Vagina (tissue), 2 donors: ENCODE data around the gene BACH1. TPM values are rescaled to one million over a fixed set of nuclear protein-coding genes. Genes with fewer than 3 reads are reported as not detected.

Experiments
- DNase-seq, 2 donors: peaks; one replicate each; pipeline ENCODE4 v3.0.0-alpha.2; 2017; ENCODE audit errors: extremely low spot score in 2 of 2
- H3K27ac ChIP-seq: fragments of 200-600 bp; sonication (generic); one replicate; pipeline ENCODE4 v1.5.1; 2019
- H3K27me3 ChIP-seq: fragments of 200-600 bp; sonication (generic); one replicate; pipeline ENCODE4 v1.5.1; 2019
- H3K36me3 ChIP-seq, 2 donors: fragments of 200-600 bp; sonication (generic); one replicate each; pipeline ENCODE4 v1.5.1; 2017 to 2019
- H3K4me1 ChIP-seq: fragments of 200-600 bp; sonication (generic); one replicate; pipeline ENCODE4 v1.5.1; 2019
- H3K4me3 ChIP-seq, 2 donors: fragments of 200-600 bp; sonication (generic); 1 replicate in 1 of 2; 2 replicates in 1 of 2; pipeline ENCODE4 v1.5.1; 2016 to 2019
- H3K9me3 ChIP-seq: fragments of 200-600 bp; sonication (generic); one replicate; pipeline ENCODE4 v1.5.1; 2019
- POLR2A ChIP-seq, 2 donors: fragments of 450-650 bp; IDR thresholded peaks; one replicate each; pipeline ENCODE4 v1.6.1; 2017; ENCODE audit warnings: antibody characterized with exemption in 2 of 2, mild to moderate bottlenecking in 2 of 2, moderate library complexity in 2 of 2
- POLR2AphosphoS5 ChIP-seq, 2 donors: sonication (generic); formaldehyde crosslinking; IDR thresholded peaks; one replicate each; pipeline ENCODE4 v1.9.0; 2017; ENCODE audit warnings: antibody characterized with exemption in 2 of 2, mild to moderate bottlenecking in 2 of 2, low read depth in 1 of 2; ENCODE audit not compliant: insufficient read depth in 1 of 2
- intact Hi-C: fragments of 100-400 bp; cut with DNase I; formaldehyde crosslinking; loops from one replicate; pipeline ENCODE4 v1.15.1; 2023
- total RNA-seq: library from RNA; depleted of rRNA; stranded (reverse); fragments of >200 nt; gene quantifications from one replicate; pipeline ENCODE4 v1.2.3, GENCODE V29; 2016
- TF ChIP-seq, protein P1 (sequence below), 3 experiments: fragments of 450-650 bp in 2 of 3; fragments of 200-600 bp in 1 of 3; sonication (generic) in 1 of 3; IDR thresholded peaks; one replicate each; pipeline ENCODE4 v1.5.1; 2017 to 2019; ENCODE audit warnings: antibody characterized with exemption in 3 of 3, mild to moderate bottlenecking in 2 of 3, moderate library complexity in 2 of 3

Gene BACH1
- total RNA-seq, 1 donor from 2014 or later: 33.1 TPM

DNA sequence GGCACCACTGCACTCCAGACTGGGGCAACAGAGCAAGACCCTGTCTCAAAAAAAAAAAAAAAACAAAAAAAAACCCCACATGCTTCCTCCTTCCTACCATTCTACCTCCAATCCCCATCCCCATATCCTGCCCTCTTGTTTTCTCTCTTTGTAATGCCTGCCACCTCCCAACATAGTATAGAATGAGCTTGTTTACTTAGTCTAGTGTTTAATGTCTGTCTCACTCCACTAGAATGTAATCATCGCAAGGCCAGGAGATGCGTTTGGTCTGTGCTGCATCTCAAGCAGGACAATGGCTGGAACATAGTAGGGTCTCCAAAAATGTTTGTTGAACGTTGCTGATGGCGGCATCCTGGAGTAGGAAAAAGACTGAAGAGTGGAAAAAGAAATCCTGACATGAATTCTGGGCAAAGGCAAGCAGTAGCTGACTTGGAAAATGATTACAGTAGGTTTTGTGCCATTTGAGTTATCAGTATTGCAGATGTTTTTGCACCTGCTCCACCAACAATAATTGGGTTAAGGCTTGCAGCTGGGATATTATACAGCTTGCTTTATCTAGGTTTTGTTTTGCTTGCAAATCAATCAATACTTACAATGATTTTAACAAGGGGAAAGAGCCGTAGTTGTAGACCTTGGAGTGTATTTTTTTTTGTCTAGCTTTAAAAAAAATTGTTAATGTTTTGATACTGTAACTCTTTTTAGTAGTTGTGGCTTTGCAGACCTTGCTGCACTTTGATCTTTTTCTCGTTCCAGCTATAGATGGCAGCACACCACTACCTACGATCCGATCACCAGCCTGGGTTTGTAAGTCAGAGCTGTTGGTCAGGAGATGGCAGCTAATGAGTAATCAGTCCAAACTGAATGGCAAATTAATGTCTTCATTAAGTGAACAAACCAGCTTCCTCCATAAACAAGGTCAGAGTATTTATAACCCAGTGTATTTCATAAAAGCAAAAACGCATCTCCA lies 62.4 kb downstream of the BACH1 start:
- DNase-seq: peak in 1 of 2 donors; percentile 37
- no peak overlapping the region for H3K4me3 ChIP-seq
- H3K27ac ChIP-seq: no peak overlapping the region
- intact Hi-C loops: no loop called here
- TF ChIP-seq POLR2AphosphoS5 (IDR thresholded peaks at IDR 0.05; ENCODE audit: insufficient read depth in 1 of 2, low read depth in 1 of 2): no peak
- TF ChIP-seq POLR2A (IDR thresholded peaks at IDR 0.05): no peak
- TF ChIP-seq, protein P1, sequence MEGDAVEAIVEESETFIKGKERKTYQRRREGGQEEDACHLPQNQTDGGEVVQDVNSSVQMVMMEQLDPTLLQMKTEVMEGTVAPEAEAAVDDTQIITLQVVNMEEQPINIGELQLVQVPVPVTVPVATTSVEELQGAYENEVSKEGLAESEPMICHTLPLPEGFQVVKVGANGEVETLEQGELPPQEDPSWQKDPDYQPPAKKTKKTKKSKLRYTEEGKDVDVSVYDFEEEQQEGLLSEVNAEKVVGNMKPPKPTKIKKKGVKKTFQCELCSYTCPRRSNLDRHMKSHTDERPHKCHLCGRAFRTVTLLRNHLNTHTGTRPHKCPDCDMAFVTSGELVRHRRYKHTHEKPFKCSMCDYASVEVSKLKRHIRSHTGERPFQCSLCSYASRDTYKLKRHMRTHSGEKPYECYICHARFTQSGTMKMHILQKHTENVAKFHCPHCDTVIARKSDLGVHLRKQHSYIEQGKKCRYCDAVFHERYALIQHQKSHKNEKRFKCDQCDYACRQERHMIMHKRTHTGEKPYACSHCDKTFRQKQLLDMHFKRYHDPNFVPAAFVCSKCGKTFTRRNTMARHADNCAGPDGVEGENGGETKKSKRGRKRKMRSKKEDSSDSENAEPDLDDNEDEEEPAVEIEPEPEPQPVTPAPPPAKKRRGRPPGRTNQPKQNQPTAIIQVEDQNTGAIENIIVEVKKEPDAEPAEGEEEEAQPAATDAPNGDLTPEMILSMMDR (IDR thresholded peaks at IDR 0.05): no peak
- H3K9me3 ChIP-seq: no peaks in the 10 kb centered on the region
- H3K36me3 ChIP-seq: no peaks in the 10 kb centered on the region
- H3K27me3 ChIP-seq: no peaks in the 10 kb centered on the region
- no peaks in the 10 kb centered on the region for H3K4me1 ChIP-seq

DNA sequence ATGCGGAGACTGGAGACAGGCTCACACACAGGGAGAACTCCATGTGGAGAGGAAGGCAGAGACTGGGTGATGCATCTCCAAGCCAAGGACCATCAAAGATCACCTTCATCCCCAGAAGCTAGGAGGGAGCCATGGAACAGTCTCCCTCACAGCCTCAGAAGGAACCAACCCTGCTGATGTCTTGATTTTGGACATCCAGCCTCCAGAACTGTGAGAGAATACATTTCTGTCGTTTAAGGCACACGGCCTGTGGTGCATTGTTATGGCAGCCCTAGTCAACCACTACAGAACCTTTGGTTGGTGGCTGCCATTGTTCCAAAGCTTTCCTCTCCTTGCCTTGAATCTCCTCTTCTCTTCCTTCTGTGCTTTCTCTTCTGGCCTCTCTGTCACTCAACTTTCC lies 64.0 kb downstream of the BACH1 start:
- no peaks in the 10 kb centered on the region for H3K4me1 ChIP-seq
- DNase-seq: peak in 1 of 2 donors; percentile 67
- H3K27ac ChIP-seq: no peak overlapping the region
- H3K4me3 ChIP-seq: no peak overlapping the region
- H3K9me3 ChIP-seq: no peaks in the 10 kb centered on the region
- H3K36me3 ChIP-seq: no peaks in the 10 kb centered on the region
- TF ChIP-seq POLR2AphosphoS5 (IDR thresholded peaks at IDR 0.05; ENCODE audit: insufficient read depth in 1 of 2, low read depth in 1 of 2) (no peak), POLR2A (IDR thresholded peaks at IDR 0.05) (no peak)
- TF ChIP-seq, protein P1 (IDR thresholded peaks at IDR 0.05): no peak
- intact Hi-C loops: no loop called here
- H3K27me3 ChIP-seq: no peaks in the 10 kb centered on the region

DNA sequence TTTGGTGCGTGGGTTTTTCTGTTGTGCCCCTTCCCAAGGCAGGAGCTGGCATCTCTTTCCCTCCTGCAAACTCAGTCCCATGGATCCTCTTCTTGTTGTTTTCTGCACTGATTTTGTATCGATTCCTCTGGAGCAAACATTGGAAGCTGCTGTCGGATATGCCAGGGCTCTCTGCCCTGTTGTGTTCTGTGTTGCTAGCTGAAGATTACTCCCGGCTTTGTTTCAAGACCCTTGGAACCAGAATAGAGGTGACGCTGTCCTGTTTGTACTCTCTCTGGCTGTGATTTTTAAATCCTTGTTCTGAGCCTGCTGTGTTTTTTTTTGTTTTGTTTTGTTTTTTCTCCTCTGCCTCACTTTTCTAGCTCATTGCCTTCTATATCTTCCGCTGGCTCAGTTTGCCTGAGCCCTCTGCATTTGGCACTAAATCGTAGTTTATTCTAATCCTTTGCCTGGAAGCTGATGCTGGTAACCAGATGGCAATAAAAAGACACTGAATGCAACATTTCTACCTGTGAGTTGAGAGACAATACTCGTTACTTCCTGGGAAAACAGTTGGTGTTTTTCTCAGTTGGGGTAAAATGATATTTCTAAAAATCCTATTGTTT lies 67.0 kb downstream of the BACH1 start:
- intact Hi-C loops: no loop called here
- Histone ChIP-seq H3K4me3 (no peak overlapping the region), H3K4me1 (no peaks in the 10 kb centered on the region), H3K27ac (no peak overlapping the region), H3K27me3 (no peaks in the 10 kb centered on the region), H3K9me3 (no peaks in the 10 kb centered on the region), H3K36me3 (no peaks in the 10 kb centered on the region)
- DNase-seq: no peak
- no peak for TF ChIP-seq POLR2A (IDR thresholded peaks at IDR 0.05)

DNA sequence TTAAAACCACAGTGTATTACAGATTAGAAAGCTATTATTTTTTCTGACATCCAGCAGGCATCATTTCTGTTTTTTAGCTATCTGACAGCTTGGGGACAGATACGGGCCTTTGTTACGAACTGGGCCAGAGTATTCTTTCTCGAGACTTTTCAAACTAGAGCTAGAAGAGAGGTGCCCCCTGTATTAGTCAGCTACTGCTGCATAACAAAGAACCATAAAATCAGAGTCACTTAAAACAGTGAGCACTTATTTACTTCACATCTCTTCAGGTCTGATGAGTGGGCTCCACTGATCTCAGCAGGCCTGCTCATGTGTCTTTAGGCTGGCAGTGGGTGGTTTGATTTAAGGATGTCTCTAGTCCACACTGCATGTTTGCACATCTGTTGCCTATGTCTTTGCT lies 67.8 kb downstream of the BACH1 start:
- intact Hi-C loops: no loop called here
- Histone ChIP-seq H3K27me3 (no peaks in the 10 kb centered on the region), H3K27ac (no peak overlapping the region), H3K36me3 (no peaks in the 10 kb centered on the region), H3K4me1 (no peaks in the 10 kb centered on the region), H3K9me3 (no peaks in the 10 kb centered on the region), H3K4me3 (no peak overlapping the region)
- TF ChIP-seq POLR2AphosphoS5 (IDR thresholded peaks at IDR 0.05; ENCODE audit: insufficient read depth in 1 of 2, low read depth in 1 of 2): no peak
- no peak for TF ChIP-seq POLR2A (IDR thresholded peaks at IDR 0.05)
- TF ChIP-seq, protein P1 (IDR thresholded peaks at IDR 0.05): no peak
- no peak for DNase-seq

DNA sequence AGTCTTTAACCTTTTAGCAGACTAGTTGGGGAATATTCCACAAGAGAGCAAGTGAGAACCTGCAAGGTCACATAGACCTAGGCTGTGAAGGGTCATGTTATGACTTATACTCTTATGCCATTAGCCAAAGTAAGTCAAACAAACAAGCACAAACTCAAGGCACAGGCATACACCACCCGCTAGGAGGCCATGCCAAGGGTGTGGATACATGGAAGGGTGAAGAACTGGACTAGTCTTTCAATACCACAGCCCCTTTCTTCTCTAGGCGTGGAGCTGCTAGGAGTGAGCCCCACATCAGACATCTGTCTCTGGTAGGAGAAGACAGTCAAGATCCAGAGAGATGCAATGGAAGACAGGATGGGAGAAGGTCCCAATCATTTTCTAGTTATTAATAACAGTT lies 68.6 kb downstream of the BACH1 start:
- Histone ChIP-seq H3K4me3 (no peak overlapping the region), H3K36me3 (no peaks in the 10 kb centered on the region), H3K4me1 (no peaks in the 10 kb centered on the region), H3K27me3 (no peaks in the 10 kb centered on the region), H3K9me3 (no peaks in the 10 kb centered on the region), H3K27ac (no peak overlapping the region)
- TF ChIP-seq, protein P1 (IDR thresholded peaks at IDR 0.05): no peak
- no peak for TF ChIP-seq POLR2AphosphoS5 (IDR thresholded peaks at IDR 0.05; ENCODE audit: insufficient read depth in 1 of 2, low read depth in 1 of 2)
- intact Hi-C loops: no loop called here
- peak; percentile 16 to 56 for DNase-seq
